Breast epithelium (tissue), 4 donors: Measurements from ENCODE around the gene AXL. TPM values are rescaled to one million over a fixed set of nuclear protein-coding genes. Genes with fewer than 3 reads are reported as not detected.

Source experiments
- DNase-seq, 2 donors: peaks; one replicate each; pipeline ENCODE4 v3.0.0-alpha.2; 2019; ENCODE audit warnings: low spot score in 2 of 2
- H3K27ac ChIP-seq, 2 donors: fragments of 200-600 bp; sonication (generic) in 1 of 2; one replicate each; pipeline ENCODE4 v1.5.1; 2016 to 2019; ENCODE audit warnings: mild to moderate bottlenecking in 1 of 2
- H3K27me3 ChIP-seq, 2 donors: fragments of 200-600 bp; sonication (generic) in 1 of 2; one replicate each; pipeline versions ENCODE4 v1.5.1 to v1.6.0; 2017 to 2019; ENCODE audit warnings: control low read depth in 1 of 2, mild to moderate bottlenecking in 1 of 2
- H3K36me3 ChIP-seq: fragments of 200-600 bp; one replicate; pipeline ENCODE4 v1.5.1; 2019
- H3K4me1 ChIP-seq, 2 donors: fragments of 200-600 bp; sonication (generic); one replicate each; pipeline ENCODE4 v1.5.1; 2016 to 2019; ENCODE audit warnings: control low read depth in 1 of 2
- H3K4me3 ChIP-seq, 3 donors: fragments of 200-600 bp; sonication (generic); 1 replicate in 2 of 3; 2 replicates in 1 of 3; pipeline ENCODE4 v1.5.1; 2016 to 2019; ENCODE audit warnings: mild to moderate bottlenecking in 3 of 3, moderate library complexity in 2 of 3
- H3K9me3 ChIP-seq, 2 donors: fragments of 200-600 bp; sonication (generic) in 1 of 2; one replicate each; pipeline ENCODE4 v1.5.1; 2016 to 2019; ENCODE audit warnings: control low read depth in 1 of 2
- POLR2A ChIP-seq: fragments of 450-650 bp; IDR thresholded peaks from one replicate; pipeline ENCODE4 v1.6.1; 2016; ENCODE audit warnings: antibody characterized with exemption, mild to moderate bottlenecking, moderate library complexity
- POLR2AphosphoS5 ChIP-seq, 3 donors: sonication (generic); formaldehyde crosslinking; IDR thresholded peaks; one replicate each; pipeline ENCODE4 v1.6.1; 2017; ENCODE audit warnings: antibody characterized with exemption in 3 of 3
- intact Hi-C: fragments of 100-400 bp; cut with DNase I; formaldehyde crosslinking; loops from one replicate; pipeline ENCODE4 v1.15.1; 2023; ENCODE audit warnings: low total_unique reads
- total RNA-seq, 3 donors: library from RNA; depleted of rRNA; stranded (reverse); fragments of >200 nt; gene quantifications; one replicate each; pipeline ENCODE4 v1.1.0, GENCODE V29; 2016
- TF ChIP-seq, protein P1 (sequence below), 3 donors: fragments of 450-650 bp; IDR thresholded peaks; one replicate each; pipeline ENCODE4 v1.5.1; 2016 to 2017; ENCODE audit warnings: antibody characterized with exemption in 3 of 3, mild to moderate bottlenecking in 3 of 3, moderate library complexity in 3 of 3

Gene AXL
- total RNA-seq, 3 donors from 2014 or later = 29.0 to 89.8 (median 36.4) TPM

- no peak for DNase-seq
- H3K9me3 ChIP-seq = no peaks in the 10 kb centered on the region
- peaks cover 31% of the 10 kb centered on the region for H3K36me3 ChIP-seq
- intact Hi-C loops = loop anchor here (5.0 kb wide), 1 partner anchor 62 kb away; no protein-coding TSS in a partner anchor
- no peak overlapping the region for H3K27ac ChIP-seq
- TF ChIP-seq POLR2A = no peak
- no peak for TF ChIP-seq POLR2AphosphoS5 (IDR thresholded peaks at IDR 0.05)
- TF ChIP-seq, protein P1, sequence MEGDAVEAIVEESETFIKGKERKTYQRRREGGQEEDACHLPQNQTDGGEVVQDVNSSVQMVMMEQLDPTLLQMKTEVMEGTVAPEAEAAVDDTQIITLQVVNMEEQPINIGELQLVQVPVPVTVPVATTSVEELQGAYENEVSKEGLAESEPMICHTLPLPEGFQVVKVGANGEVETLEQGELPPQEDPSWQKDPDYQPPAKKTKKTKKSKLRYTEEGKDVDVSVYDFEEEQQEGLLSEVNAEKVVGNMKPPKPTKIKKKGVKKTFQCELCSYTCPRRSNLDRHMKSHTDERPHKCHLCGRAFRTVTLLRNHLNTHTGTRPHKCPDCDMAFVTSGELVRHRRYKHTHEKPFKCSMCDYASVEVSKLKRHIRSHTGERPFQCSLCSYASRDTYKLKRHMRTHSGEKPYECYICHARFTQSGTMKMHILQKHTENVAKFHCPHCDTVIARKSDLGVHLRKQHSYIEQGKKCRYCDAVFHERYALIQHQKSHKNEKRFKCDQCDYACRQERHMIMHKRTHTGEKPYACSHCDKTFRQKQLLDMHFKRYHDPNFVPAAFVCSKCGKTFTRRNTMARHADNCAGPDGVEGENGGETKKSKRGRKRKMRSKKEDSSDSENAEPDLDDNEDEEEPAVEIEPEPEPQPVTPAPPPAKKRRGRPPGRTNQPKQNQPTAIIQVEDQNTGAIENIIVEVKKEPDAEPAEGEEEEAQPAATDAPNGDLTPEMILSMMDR (IDR thresholded peaks at IDR 0.05) = no peak
- H3K27me3 ChIP-seq = no peaks in the 10 kb centered on the region
- peaks cover 0 to 12% of the 10 kb centered on the region in 2 donors for H3K4me1 ChIP-seq
- no peak overlapping the region for H3K4me3 ChIP-seq
Observed at GRCh38 chr19:41269055-41269454, 50.0 kb downstream of the AXL start.

DNA sequence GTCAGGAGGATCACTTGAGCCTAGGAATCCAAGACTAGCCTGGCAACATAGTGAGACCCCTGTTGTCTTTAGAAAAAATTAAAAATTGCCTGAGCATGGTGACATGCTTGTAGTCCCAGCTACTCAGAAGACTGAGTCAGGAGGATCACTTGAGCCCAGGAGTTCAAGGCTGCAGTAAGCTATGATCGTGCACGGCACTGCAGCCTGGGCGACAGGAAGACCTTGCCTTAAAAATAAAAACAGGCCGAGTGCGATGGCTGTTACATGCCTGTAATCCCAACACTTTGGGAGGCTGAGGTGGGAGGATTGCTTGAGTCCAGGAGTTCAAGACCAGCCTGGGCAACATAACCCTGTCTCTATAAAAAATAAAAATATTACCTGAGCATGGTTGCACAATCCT lies 50.5 kb downstream of the AXL start:
- TF ChIP-seq, protein P1 (IDR thresholded peaks at IDR 0.05) = no peak
- TF ChIP-seq POLR2A (no peak), POLR2AphosphoS5 (IDR thresholded peaks at IDR 0.05) (no peak)
- intact Hi-C loops = loop anchor here (5.0 kb wide), 1 partner anchor 62 kb away; no protein-coding TSS in a partner anchor
- peaks cover 37% of the 10 kb centered on the region for H3K36me3 ChIP-seq

DNA sequence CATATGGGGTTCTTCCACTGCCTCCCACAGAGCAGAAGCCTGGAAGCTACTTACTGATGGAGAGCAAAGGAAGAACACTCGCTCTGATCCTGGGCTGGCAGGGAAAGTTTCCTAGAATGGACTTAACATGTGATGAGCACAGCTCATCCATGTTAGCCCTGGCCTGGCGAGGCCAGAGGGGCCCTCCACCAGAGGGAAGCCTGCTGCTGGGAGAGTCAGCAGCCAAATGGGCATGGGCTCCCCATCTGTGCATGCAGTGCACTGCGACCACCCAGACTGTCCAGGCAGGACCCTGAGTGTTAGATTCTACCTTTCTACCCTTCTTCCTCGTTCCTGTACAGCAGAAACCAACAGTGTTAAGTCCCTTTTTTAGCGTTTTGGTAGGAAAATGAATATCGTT lies 54.1 kb downstream of the AXL start:
- no peak for DNase-seq
- TF ChIP-seq, protein P1 (IDR thresholded peaks at IDR 0.05) = no peak
- TF ChIP-seq POLR2AphosphoS5 (IDR thresholded peaks at IDR 0.05) (no peak), POLR2A (no peak)
- no peak overlapping the region for H3K27ac ChIP-seq
- no peaks in the 10 kb centered on the region for H3K4me1 ChIP-seq
- no peaks in the 10 kb centered on the region for H3K9me3 ChIP-seq
- H3K4me3 ChIP-seq = no peak overlapping the region
- peaks cover 39% of the 10 kb centered on the region for H3K36me3 ChIP-seq
- intact Hi-C loops = no loop called here
- no peaks in the 10 kb centered on the region for H3K27me3 ChIP-seq

More for the DNA sequence above, 50.5 kb downstream of the AXL start:
- no peaks in the 10 kb centered on the region for H3K9me3 ChIP-seq
- peaks cover 0 to 12% of the 10 kb centered on the region in 2 donors for H3K4me1 ChIP-seq
- DNase-seq = no peak
- no peaks in the 10 kb centered on the region for H3K27me3 ChIP-seq
- no peak overlapping the region for H3K27ac ChIP-seq
- no peak overlapping the region for H3K4me3 ChIP-seq

DNA sequence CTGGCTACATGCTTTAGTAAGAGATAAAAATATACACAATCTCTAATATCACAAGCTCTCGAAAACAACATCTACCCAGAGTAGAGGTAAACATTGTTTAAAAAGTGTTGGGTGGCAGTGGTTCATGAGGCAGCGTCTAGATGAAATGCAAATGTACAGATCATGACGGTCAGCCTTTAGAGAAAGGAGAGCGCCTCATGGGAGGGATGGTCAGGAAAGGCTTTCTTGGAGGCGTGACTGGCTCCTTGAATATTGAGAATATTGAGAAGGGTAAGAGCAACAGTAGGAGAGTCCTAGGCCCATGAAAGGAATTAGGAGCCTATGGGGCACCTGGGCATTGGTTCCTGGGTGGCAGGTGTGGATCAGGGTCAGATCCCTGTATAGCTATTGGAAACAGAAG lies 55.8 kb downstream of the AXL start:
- Histone ChIP-seq H3K27ac (no peak overlapping the region), H3K4me3 (no peak overlapping the region), H3K9me3 (no peaks in the 10 kb centered on the region), H3K4me1 (no peaks in the 10 kb centered on the region), H3K36me3 (peaks cover 42% of the 10 kb centered on the region), H3K27me3 (no peaks in the 10 kb centered on the region)
- no peak for TF ChIP-seq POLR2AphosphoS5 (IDR thresholded peaks at IDR 0.05)
- TF ChIP-seq, protein P1 (IDR thresholded peaks at IDR 0.05) = no peak
- no peak for TF ChIP-seq POLR2A
- intact Hi-C loops = no loop called here
- no peak for DNase-seq

- Histone ChIP-seq H3K27me3 (no peaks in the 10 kb centered on the region), H3K4me3 (no peak overlapping the region), H3K4me1 (no peaks in the 10 kb centered on the region), H3K36me3 (peaks cover 47% of the 10 kb centered on the region), H3K27ac (no peak overlapping the region), H3K9me3 (no peaks in the 10 kb centered on the region)
- no peak for TF ChIP-seq POLR2A
- intact Hi-C loops = no loop called here
- no peak for DNase-seq
Observed at GRCh38 chr19:41276231-41276630, 57.2 kb downstream of the AXL start.

- no peaks in the 10 kb centered on the region for H3K9me3 ChIP-seq
- no peak for DNase-seq
- no peaks in the 10 kb centered on the region for H3K4me1 ChIP-seq
- intact Hi-C loops = no loop called here
- no peak overlapping the region for H3K4me3 ChIP-seq
- H3K27ac ChIP-seq = no peak overlapping the region
- H3K36me3 ChIP-seq = peaks cover 34% of the 10 kb centered on the region
- no peaks in the 10 kb centered on the region for H3K27me3 ChIP-seq
- no peak for TF ChIP-seq POLR2A
Observed at GRCh38 chr19:41278478-41278877, 59.5 kb downstream of the AXL start.
